Hematopoietic multipotent progenitor cell treated with erythropoietin and hydrocortisone succinate and interleukin-3 and kit ligand, for 6 days (in vitro differentiated cells): ENCODE results near the gene FAM47E.

Experiments
- DNase-seq: peaks from one replicate; pipeline ENCODE4 v3.0.0-alpha.2; 2015

The FAM47E gene, protein sequence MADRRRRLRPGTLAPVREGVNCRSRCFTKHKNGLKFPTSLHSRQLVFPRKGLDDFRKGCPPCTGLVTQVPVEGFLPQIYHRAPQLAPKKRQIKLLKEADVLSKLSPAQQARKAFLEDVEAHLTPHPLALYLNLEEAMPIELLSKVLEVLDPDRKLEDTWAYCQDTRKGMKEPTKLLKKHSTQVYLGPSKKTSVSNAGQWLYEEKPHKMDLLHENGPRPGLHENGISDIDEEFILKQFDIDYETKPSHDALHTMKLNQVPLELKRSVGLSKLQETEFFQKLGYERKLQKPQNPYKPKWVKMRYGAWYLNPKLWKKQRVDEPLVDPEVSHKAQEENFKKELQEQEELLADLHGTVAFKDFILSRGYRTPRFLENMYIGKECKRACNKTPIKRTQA

DNA sequence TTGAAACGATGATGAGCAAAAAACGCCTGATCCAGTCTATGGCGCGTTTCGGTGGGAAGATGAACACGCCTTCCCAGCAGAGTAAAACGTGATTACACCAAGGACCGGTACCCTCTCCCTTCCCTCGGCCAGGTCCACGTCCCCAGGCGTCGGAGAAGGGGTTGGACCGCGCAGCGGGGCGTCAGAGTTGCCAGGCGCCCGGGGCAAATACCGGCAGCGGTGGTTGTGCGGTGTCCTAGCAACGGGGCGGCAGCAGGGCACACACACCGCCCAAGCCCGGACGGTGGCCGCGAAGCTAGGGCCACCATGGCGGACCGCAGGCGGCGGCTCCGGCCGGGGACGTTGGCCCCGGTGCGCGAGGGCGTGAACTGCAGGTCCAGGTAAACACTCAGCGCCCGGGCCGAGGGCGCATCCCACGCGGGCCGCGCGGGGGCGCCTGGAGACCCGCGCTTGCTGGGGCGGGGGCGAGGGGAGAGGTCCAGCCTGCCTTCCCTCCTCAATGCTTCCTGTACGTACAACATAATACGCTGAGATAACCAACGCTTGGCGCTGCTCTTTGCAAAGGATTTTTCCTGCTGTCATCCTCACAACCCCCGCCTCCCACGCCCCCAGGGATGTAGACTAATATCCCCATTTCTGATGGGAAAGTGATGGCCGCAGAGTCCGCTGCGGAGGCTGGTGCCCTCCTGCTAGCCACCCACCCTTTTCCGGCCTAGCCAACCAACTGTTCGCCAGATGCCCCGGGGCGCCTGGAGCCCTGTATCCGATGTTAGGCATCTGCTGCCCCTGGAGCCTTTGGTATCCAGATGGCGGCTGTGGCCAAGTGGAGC, at the start of gene FAM47E:
Gene FAM47E (plus strand): TSS at position 281 of the 830 bp plus-strand sequence. CDS start 26 bp downstream, at position 307.
- peak; percentile 78 for DNase-seq

DNA sequence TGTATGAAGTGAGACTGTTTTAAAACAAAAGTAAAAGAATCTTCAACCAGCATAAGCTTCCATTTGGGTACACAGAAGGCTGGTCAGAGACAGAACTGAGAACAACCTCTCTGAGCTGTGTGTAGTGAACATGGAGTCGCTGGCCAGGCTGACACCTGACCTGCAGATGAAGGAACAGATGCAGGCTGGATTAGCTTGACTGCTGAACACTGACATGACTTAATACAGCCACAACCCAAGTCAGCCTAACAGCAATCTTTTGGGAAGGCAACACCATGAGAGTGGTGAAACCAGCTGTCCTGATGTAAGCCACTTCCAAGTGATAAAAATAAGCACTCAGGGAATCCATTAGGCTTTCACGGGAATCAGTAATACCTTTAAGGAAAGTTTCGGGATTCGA, 48.0 kb upstream of the FAM47E start:
- DNase-seq: no peak

DNA sequence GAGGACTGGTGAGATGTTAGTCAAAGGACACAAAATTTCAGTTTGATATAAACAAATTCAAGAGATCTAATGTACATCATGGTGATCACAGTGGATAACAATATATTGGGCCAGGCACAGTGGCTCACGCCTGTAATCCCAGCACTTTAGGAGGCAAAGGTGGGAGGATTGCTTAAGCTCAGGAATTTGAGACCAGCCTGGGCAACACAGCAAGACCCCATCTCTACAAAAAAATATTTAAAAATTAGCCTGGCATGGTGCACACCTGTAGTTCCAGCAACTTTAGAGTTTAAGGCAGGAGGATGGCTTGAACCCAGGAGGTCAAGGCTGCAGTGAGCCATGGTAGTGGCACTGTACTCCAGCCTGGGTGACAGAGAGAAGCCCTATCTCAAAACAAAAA, 46.6 kb upstream of the FAM47E start:
- DNase-seq: no peak

DNA sequence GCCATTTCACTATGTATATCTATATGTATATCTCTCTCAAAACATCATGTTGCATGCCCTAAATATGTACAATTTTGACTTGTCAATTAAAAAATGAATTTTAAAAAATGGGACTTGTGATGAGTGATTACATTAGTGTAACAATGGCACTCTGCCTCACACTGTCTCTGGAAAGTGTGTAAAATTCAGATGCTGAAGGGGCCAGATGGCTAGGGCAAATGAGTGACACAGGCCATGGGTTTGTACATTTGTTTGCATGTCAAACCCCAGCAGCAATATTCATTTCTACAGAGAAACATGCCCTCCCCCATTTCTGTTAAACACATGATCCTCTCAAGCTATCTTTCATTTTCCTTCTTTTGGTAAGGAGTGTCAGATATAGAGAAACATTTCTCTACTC, 46.0 kb upstream of the FAM47E start:
- no peak for DNase-seq

DNA sequence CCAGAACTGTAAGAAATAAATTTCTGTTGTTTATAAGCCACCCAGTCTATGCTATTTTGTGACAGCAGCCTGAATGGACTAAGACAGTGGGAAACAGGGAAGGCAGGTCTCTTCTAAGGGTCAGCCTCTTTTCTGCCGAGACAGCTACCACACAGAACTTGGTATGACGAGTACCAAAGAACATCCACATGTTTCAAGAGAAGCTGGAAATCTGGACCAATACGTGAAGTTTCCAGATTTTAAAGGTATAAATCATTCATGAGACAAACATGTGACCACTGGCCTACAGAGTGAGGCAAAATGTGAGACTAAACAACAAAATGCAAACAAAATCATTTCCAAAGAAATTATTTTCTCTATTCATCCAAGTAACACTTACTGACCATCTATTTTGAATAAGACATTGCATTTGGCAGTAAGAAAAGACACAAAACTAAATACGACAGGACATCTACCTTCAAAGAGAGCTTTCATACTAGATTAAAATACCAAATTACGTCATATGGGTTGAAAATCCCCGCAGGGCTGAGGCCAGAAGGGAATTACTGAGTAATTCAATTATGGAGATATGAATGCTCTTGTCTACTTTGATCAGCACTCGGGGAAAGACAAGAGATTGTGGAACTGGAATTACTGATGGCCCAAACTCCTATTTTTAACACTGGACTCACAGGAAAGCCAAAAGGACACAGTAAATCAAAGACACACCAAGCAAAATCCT, 45.1 kb upstream of the FAM47E start:
- no peak for DNase-seq

DNA sequence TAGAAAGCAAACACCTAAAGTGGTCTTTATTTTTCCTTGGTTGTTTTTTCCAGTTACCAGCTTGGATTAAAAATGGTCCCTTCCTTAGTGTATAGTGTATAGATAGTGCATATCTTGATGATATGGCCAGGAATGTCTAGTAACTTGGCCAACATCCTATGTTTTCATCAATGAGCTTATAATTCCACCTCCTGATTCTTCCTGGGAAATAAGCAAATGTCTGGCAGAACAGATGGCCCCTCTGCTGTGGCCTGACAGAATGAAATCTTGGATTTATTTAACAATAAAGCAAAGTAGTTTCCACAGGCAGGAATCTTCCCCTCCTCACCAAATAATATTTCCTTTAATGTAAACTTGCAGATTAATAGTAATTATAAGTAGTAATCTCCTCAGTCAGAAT, 44.0 kb upstream of the FAM47E start:
- no peak for DNase-seq

DNA sequence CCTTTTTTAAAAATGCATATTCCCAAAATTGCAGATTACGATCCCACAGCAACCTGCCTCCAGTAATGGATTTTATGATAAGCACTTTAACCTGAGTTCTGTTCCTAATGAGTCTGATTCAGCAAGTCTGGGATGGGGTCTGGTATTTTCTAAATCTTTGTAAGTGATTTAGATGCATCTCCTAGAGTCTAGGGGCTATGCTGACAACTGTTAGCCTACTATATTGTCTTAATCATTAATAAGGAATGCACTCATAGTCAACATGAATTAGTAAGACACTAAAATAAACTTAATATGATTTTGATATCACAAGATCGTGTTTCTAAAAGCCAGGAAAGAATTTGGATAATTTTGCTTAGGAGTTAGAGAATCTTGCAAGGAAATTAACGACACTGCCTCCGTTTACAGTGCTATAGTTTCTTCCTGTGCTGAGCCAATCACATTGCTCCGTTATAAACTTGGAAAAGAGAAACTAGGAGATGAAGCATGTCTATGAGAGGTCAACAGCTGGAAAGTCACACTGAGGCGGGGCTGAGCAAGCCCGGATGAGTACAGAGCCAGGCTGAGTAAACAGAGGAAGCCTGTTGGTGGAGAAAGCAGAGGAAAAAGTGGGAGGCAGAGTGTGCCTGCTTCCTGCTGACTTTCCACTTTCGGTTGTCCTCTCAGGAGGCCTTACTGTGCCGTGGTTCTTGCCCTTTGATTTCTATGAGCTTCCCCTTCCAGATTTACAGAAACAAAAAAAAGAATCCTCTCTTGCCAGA, 43.3 kb upstream of the FAM47E start:
- peak; percentile 39 for DNase-seq

DNA sequence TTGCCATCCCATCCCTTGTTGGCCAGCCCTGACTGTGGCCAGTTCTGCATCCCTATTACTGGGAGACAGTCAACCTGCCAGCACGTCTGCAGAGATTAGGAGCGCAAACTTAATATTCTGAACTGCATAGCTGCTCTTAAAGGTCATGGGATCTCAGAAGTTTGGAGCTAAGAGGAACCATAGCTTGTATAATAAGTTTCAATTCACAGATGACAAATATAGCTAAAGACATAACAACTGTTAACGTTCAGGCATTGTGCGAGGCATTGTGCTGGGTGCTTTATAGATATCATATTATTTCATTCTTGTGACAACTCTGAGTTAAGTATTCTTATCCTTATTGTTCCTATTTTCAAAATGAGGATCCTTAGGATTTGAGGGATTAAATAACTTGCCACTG, 41.6 kb upstream of the FAM47E start:
- DNase-seq: no peak

DNA sequence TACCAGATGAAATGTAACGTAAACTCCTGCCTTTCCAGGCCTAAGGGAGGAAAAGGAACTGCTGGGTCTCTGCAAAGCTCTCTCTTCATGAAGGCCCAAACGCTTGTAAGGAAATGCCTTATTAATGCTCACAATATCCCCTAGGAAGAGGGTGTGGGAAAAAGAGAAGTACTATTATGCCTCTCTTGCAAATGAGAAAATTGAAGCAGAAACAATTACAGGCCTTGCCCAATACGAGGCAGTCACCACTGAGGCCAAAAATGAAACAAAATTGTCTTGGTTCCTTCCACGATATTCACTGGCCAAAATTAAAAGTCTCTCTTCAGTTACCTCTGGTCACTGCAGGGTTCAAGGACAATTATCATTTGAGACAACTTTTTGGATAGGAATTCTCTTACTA, 41.1 kb upstream of the FAM47E start:
- DNase-seq: no peak

DNA sequence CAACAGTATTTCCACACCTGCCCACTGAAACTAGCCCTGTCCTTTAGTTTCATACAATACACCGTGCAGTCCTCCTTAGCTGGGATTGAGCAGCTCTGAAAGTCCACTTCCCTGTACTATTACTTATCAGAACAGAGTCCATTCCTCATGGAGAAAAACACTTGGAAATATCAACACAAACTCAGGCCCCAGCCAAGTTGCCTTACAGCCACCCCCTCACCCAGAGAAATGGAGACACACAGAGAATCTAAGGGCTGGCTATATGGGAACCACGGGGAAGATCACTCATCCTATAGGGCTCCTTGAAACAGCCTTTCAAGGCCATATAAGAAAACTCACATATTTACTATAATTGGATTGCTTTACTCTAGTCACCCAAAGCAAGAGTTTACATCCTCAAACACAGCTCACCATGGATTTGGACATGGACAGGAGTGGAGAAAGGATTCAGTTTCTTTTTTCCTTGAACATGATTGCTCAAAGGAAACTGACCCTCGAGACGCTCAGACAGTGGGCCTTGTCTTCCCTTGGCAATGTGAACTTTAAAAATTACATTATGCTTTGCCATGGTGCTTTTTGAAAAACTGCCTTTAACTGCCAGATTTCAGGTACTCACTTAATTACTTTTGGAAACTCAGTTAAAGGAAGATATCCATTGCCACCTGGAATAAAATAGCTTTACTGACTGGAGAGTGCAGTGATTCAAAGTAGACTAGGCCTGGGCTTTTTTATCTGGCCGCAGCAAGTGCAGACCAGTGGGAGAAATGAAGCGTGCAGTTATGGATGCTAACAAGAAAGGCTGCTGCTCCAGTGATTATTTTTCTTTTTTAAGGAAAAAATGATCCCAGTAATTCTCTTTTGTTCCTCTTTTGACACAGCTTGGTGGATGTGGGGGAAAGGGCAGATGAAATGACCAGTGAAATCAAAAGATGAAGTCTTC, 39.5 kb upstream of the FAM47E start:
- no peak for DNase-seq

DNA sequence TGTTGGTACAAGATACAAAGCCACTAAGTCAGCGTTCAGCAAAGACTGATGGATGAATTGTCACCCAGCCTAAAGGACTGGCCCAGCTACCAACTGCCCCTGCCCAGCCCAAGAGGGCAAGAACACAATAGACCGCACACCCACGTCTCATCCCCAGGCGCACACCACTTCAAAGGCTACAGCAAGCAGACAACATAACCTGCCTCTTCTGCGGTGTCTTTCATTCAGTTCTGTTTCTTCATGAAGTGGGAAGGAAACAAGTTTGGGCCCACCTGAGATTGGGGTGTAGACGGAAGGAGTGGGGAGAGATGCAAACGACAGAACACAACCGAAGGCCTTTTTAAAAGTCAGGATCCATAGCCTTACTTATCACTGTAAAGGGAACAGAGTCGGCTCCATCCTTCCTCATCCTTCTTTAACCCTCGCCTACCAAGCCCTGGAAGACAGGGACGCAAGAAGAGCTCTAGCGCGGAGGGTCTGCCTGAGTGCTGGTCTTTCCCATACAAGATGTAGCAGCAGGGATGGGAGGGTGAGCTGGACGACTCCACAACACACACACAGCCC, 38.6 kb upstream of the FAM47E start:
- no peak for DNase-seq

DNA sequence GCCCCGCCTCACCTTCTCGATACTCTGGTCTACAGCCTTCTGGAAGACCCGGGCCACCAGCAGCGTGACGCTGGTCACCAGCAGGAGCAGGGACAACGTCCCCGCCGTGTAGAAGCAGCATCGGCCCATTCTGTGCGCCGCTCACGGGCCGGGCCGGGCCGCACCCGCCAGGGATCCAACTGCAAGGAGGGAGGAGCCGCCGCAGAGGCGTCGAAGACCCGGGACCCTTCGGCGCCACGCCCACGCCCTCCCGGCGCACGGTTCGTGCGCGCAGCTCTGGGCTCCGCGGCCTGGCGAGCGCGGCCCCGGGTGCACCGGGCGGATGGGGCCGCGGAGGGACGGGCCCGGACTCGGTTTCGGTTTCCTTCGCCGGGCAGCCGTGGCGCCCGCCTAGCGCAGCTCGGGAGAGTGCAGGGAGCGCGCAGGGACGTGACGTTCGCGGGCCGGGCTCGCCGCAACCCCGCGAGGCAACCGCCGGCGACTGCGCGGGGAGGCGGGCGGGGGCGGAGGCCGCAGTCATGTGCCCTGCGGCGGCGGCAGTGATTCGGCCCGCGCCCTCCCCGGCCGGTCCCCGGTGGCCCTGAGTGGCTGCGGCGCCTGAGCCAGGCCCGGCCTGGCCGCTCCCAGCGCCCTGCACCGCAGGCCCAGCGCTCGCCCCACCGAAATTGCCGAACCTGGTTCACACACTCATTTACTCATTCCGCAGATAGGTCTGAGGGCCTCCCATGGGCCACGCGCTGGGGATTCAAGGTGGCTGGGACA, 37.9 kb upstream of the FAM47E start, which contains the start of gene SCARB2:
Gene SCARB2 (minus strand): TSS at position 410 of the 762 bp plus-strand sequence. CDS start 281 bp downstream, at position 129.
- peak; percentile 84 for DNase-seq

DNA sequence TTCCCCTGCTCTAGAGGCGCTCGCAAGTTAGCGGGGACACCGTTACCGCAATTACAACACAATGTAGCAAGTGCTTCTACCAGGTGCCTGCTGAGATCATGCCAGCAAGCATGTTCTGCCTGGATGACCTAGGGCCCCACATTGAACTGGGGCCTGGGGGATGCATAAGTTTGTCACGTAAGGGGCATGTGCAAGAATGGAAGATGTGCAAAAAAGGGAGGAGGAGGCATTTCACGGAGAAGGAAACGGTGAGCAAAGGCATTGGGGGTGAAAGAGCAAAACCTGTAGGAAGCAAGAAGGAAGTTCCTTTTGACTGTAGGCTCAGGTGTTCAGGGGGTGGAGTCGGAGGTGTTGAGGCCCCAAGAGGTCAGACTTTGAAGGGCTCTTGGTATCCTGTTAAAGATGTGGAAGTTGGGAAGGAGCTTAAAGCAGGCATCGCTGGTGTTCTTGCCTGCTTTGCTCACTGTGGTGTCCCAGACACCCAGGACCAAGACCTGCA, 37.3 kb upstream of the FAM47E start:
- no peak for DNase-seq

DNA sequence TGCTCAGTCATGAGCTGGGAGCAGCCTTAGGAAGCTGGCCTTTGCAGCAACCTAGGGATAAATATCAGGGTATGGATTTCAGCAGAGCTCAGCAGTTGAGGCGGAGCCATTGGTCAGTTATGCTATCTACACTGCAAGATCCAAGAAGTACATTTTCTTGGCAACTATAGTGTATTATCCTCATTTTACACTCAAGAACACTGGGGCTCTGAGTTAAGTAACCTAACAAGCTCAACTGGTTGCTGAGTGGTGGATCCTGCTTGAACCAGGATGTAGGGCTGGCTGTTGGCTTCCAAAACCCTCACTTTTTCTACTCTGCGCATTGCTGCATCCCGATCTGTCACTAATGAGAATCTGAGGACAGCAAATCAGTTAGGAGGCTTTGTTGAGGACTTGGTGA, 36.4 kb upstream of the FAM47E start:
- peak; percentile 86 for DNase-seq

DNA sequence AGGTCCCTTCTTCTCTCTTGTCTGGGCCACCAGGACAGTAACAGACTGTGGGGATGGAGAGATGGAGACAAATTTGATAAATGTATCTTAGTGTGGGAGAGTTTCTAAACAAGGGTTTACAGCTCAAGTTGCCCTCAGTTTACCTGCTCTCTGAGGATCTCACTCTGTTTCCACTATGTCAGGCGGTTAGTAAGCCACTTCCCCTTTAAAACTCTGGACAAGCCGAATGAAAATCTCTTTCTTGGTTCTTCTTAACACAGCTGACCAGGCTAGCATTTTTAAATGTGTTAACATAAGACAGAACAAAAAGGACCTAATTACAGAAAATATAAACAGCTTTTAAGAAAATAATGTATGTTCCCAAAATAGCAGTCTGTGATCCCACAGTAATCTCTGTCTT, 35.0 kb upstream of the FAM47E start:
- DNase-seq: no peak

DNA sequence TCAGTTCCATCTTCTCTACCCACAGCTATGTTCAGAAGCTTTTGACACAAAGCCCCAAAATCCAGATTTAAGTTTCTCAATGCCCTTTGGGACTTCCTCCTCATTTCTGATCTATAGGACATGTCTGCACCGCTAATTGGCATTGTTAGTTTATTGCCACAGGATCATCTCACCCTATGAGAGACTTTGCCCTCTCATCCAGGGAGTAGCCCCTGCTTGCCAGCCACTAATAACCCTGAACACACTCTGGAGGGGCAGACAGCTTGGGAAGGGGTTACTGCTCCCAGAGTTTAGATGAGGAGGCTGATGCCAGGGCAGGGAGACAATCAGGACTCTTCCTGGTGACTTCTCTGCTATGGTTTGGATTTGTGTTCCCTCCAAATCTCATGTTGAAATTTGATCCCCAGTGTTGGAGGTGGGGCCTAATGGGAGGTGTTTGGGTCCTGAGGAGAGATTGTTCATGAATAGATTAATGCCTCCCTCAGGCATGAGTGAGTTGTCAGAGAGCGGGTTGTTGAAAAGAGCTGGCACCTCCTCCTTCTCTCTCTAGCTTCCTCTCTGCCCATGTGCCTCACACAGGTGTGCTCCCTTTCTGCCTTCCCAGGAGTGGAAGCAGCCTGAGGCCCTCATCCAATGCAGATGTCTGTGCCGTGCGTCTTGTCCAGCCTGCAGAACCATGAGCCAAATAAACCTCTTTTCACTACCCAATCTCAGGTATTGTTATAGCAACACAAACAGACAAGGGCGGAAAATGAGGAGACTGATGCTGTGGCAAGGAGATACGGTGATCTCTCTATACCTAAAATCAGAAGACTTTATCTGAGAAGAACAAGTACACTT, 34.3 kb upstream of the FAM47E start:
- no peak for DNase-seq

DNA sequence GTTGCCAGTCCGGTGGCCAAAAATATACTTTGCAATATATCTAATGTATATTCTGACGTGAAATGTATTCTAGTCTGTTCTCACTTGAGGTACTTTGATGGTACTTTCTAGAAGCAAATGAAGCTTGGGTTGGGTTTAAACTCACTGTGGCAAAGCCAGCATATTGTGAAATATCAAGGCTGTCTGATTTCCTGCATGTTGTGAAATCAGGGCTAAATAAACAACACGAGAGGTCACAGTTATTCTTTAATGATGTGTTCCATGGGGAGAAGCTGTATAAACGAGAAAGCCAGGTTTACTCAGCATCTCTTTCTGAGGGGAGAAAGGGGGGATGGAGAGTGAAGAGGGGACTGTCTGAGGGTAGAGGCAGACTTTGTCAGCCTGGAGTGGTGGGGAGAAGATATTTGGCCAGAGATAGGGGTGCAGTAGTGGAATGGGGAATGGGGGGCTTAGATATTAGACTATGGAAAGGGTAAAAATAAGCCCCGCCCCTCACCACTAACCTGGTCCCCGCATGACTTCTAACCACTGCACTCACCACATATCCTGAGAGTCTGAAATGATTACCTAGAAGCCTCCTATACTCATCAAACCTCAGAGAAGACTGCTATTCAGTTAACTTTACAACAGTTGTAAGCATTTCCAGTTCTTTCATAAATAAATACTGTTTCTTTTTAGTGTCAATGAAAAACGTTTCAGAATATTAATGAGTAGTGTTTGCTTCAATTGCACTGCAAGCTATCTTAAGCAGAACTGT, 32.0 kb upstream of the FAM47E start:
- peak; percentile 56 for DNase-seq

DNA sequence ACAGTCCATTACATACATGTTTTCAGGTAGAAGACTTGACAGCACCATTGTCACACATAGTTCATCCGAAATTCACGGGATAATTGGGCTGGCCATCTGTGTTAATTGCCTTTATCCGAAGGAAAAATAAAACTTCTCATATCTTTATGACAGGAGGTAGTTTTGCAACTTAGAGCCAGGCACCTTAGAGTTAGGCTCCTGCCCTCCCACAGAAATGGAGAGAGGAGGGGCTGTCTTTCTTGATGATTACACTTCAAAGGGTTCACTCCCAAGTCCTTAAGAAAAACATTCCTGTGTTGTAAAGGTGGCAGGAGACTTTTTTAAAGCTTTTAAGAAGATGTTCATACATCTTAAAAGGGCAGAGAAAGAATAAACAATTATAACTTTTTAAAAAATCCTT, 27.4 kb upstream of the FAM47E start:
- no peak for DNase-seq
